MCF 10A (cell line): ENCODE results near the gene MARCHF2. TPM values are rescaled to one million over a fixed set of nuclear protein-coding genes. Genes with fewer than 3 reads are reported as not detected.

Source experiments
- BruUV-seq: library from RNA; stranded (reverse); fragments of 400-500 nt; replicated peaks from 2 replicates; lab custom pipeline; 2021; lab: Mats Ljungman, UMichigan
- CTCF ChIA-PET: fragments of 300-600 bp; sonication (Branson Sonifier 250); formaldehyde crosslinking; extraction: SDS; loops from one replicate; lab custom pipeline; 2021; ENCODE audit warnings: antibody characterized with exemption, inconsistent platforms; lab: Yijun Ruan, JAX
- POLR2A ChIA-PET: fragments of 300-600, 350-650 bp; sonication (Branson Sonifier 250); formaldehyde crosslinking; extraction: SDS; loops from one replicate; lab custom pipeline; 2020; ENCODE audit warnings: antibody characterized with exemption, inconsistent platforms; lab: Yijun Ruan, JAX
- DNase-seq: peaks from one replicate; pipeline ENCODE4 v3.0.0-alpha.2; 2018; ENCODE audit not compliant: unreplicated experiment
- H3K27ac Mint-ChIP-seq: one replicate; pipeline ENCODE4 v1.8.0; 2022; ENCODE audit warnings: mild to moderate bottlenecking, low read depth, mixed read lengths; ENCODE audit not compliant: unreplicated experiment
- H3K27me3 Mint-ChIP-seq: one replicate; pipeline ENCODE4 v1.8.0; 2022; ENCODE audit warnings: mixed read lengths; ENCODE audit not compliant: insufficient read depth, unreplicated experiment
- H3K36me3 Mint-ChIP-seq: one replicate; pipeline ENCODE4 v1.8.0; 2022; ENCODE audit warnings: mild to moderate bottlenecking, moderate library complexity, mixed read lengths; ENCODE audit not compliant: insufficient read depth, unreplicated experiment
- H3K4me1 Mint-ChIP-seq: one replicate; pipeline ENCODE4 v1.8.0; 2022; ENCODE audit warnings: mixed read lengths; ENCODE audit not compliant: insufficient read depth, unreplicated experiment
- H3K4me3 Mint-ChIP-seq: one replicate; pipeline ENCODE4 v1.8.0; 2022; ENCODE audit warnings: mild to moderate bottlenecking, moderate library complexity, mixed read lengths; ENCODE audit not compliant: unreplicated experiment
- H3K9me3 Mint-ChIP-seq: one replicate; pipeline ENCODE4 v1.8.0; 2022; ENCODE audit warnings: mixed read lengths; ENCODE audit not compliant: unreplicated experiment
- CTCF ChIP-seq: fragments of 200-600 bp; IDR thresholded peaks from one replicate; pipeline ENCODE4 v1.8.0; 2022; ENCODE audit warnings: antibody characterized with exemption, mild to moderate bottlenecking; ENCODE audit not compliant: unreplicated experiment
- intact Hi-C: fragments of 100-400 bp; cut with micrococcal nuclease; formaldehyde crosslinking; loops from 2 replicates; pipeline ENCODE4 v1.14.1; 2022
- total RNA-seq: library from RNA; stranded (reverse); gene quantifications from 2 replicates; pipeline ENCODE4 v1.2.3, GENCODE V29; 2022

MARCHF2 gene
- total RNA-seq, 1 experiment from 2014 or later: 8.3 TPM

GRCh38 chr19:8460516-8461298, 47.6 kb downstream of the MARCHF2 start:
- H3K4me3 Mint-ChIP-seq: no peak overlapping the region
- no TSS peak for BruUV-seq
- H3K36me3 Mint-ChIP-seq: peaks cover 72% of the 10 kb centered on the region
- H3K27me3 Mint-ChIP-seq: no peaks in the 10 kb centered on the region
- DNase-seq: no peak
- CTCF ChIA-PET: interaction anchor here (1.0 to 1.9 kb wide), 5 partner anchors 11 to 207 kb away, joined by 3 to 5 read pairs (median 3); no protein-coding TSS in a partner anchor
- POLR2A ChIA-PET: interaction anchor here (1.1 to 1.5 kb wide), 3 partner anchors 14 to 53 kb away, joined by 4 to 5 read pairs (median 4); partner anchors contain the start of genes MARCHF2 and ZNF414
- H3K9me3 Mint-ChIP-seq: no peaks in the 10 kb centered on the region
- no peak for TF ChIP-seq CTCF
- intact Hi-C loops: no loop called here
- peaks cover 28% of the 10 kb centered on the region for H3K4me1 Mint-ChIP-seq
- H3K27ac Mint-ChIP-seq: no peak overlapping the region

- Mint-ChIP-seq H3K27ac (no peak overlapping the region), H3K36me3 (peaks cover 72% of the 10 kb centered on the region), H3K4me1 (peaks cover 28% of the 10 kb centered on the region), H3K27me3 (no peaks in the 10 kb centered on the region), H3K4me3 (no peak overlapping the region), H3K9me3 (no peaks in the 10 kb centered on the region)
- intact Hi-C loops: no loop called here
- TF ChIP-seq CTCF: no peak
- ChIA-PET CTCF (interaction anchor here (0.6 kb wide), 1 partner anchor 89 kb away, joined by 5 read pairs; no protein-coding TSS in a partner anchor), POLR2A (no interaction called here)
- no peak for DNase-seq
- no TSS peak for BruUV-seq
Measured at GRCh38 chr19:8461376-8461775, 48.3 kb downstream of the MARCHF2 start.

DNA sequence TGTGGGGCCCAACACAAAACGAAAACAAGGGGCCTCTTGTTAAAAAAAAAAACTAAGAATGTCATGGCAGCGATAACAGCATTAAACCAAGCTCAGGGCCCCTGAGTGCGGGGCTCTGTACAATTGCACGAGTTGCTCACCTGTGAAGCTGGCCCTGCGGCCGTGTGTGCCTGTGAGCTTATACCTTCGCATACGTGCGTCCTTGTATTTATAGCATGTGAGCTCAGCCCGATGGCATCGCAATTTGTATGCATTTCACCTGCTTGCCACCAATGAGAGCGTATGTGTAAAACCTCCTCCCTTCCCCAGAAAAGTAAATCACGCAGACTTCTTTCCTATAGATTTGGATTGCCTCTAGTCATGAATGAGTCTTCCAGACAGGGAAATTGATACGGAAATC, 48.8 kb downstream of the MARCHF2 start:
- Mint-ChIP-seq H3K27ac (no peak overlapping the region), H3K9me3 (no peaks in the 10 kb centered on the region), H3K4me1 (peaks cover 28% of the 10 kb centered on the region), H3K27me3 (no peaks in the 10 kb centered on the region), H3K4me3 (no peak overlapping the region), H3K36me3 (peaks cover 72% of the 10 kb centered on the region)
- DNase-seq: no peak
- TF ChIP-seq CTCF: no peak
- ChIA-PET CTCF (interaction anchor here (0.6 to 1.3 kb wide), 3 partner anchors 48 to 110 kb away, joined by 3 to 5 read pairs (median 5); no protein-coding TSS in a partner anchor), POLR2A (interaction anchor here (0.6 to 1.8 kb wide), 2 partner anchors 17 to 18 kb away, joined by 4 to 9 read pairs; partner anchors contain the start of gene HNRNPM)
- no TSS peak for BruUV-seq
- intact Hi-C loops: no loop called here

- H3K27me3 Mint-ChIP-seq: no peaks in the 10 kb centered on the region
- intact Hi-C loops: no loop called here
- peaks cover 74% of the 10 kb centered on the region for H3K36me3 Mint-ChIP-seq
- DNase-seq: no peak
- ChIA-PET POLR2A (interaction anchor here (0.6 to 1.8 kb wide), 4 partner anchors 13 to 31 kb away, joined by 3 to 9 read pairs (median 4); partner anchors contain the start of gene HNRNPM), CTCF (interaction anchor here (1.3 kb wide), 1 partner anchor 111 kb away, joined by 5 read pairs; no protein-coding TSS in a partner anchor)
- H3K4me1 Mint-ChIP-seq: peaks cover 28% of the 10 kb centered on the region
- H3K9me3 Mint-ChIP-seq: no peaks in the 10 kb centered on the region
- no TSS peak for BruUV-seq
- TF ChIP-seq CTCF: no peak
- H3K27ac Mint-ChIP-seq: no peak overlapping the region
- H3K4me3 Mint-ChIP-seq: no peak overlapping the region
Measured at GRCh38 chr19:8462571-8462970, 49.5 kb downstream of the MARCHF2 start.
